ENCODE results near the gene MSTO1. TPM values are rescaled to one million over a fixed set of nuclear protein-coding genes. Genes with fewer than 3 reads are reported as not detected.

MSTO1 gene
- total and polyA plus RNA-seq, 2 of the 4 experiments (the other 2 are of a cell fraction) = 21.7 to 38.3 TPM

DNA sequence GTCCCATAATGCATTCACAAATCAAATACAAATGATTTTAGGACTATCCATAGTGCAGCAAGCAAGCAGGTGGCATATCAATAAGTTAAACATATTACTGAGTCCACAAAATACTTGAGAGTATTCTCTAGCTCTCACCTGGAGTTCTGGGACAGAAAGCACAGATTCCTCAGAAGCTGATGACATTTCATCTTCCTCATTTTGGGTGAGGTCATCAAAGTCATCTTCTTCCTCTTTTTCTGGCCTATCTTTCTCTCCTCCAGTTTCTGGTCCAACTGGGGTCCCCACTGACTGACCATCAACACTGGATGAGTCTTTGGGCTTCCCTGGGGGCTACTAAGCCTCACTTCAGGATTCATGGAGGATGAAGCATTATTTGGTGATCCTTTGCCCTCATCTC lies 39.7 kb downstream of the MSTO1 start:
- Histone ChIP-seq H3K4ac (ENCODE audit: low read depth, low read length) (no peak overlapping the region), H2BK120ac (ENCODE audit: low read depth, low read length) (no peak overlapping the region), H3K4me2 (ENCODE audit: low read depth, low read length) (no peak overlapping the region), H2AFZ (replicated peaks; ENCODE audit: low read length, poor library complexity) (no peak overlapping the region), H3K9me1 (ENCODE audit: insufficient read depth, low read length) (0 out of 2 replicates have a peak, but pooled peaks cover 4% of the 10 kb centered on the region), H3K56ac (ENCODE audit: extremely low read depth, insufficient read depth, low read length) (no peak overlapping the region), H3K27ac (ENCODE audit: insufficient read depth, low read length) (no peak overlapping the region), H2BK20ac (ENCODE audit: low read depth, low read length) (no peak overlapping the region), H4K8ac (ENCODE audit: low read depth in 2 of 2, low read length in 2 of 2) (no peak overlapping the region), H3K14ac (replicated peaks; ENCODE audit: low read depth, low read length) (no peak overlapping the region), H3K79me1 (ENCODE audit: low read depth in 1 of 2, low read length in 2 of 2) (peaks cover 0 to 19% of the 10 kb centered on the region in 2 experiments), H3K18ac (ENCODE audit: low read depth, low read length) (no peak overlapping the region), H2BK15ac (ENCODE audit: low read depth, low read length) (no peak overlapping the region), H2AK5ac (ENCODE audit: low read depth, low read length) (no peak overlapping the region), H4K20me1 (ENCODE audit: insufficient read depth, low read length) (no peaks in the 10 kb centered on the region), H3K9ac (ENCODE audit: low read depth, low read length) (no peak overlapping the region), H2BK5ac (ENCODE audit: low read depth, low read length, poor library complexity, severe bottlenecking) (no peak overlapping the region), H3K9me3 (ENCODE audit: control insufficient read depth, insufficient read depth, low read length) (peaks cover 4% of the 10 kb centered on the region; the same call in 1 of the 2 replicates), H3K27me3 (ENCODE audit: control insufficient read depth, insufficient read depth, low read length) (no peaks in the 10 kb centered on the region), H2AK9ac (replicated peaks; ENCODE audit: low read depth, low read length, poor library complexity) (no peak overlapping the region), H3K4me1 (ENCODE audit: control insufficient read depth, insufficient read depth, low read length) (peaks cover 8% of the 10 kb centered on the region), H3K36me3 (ENCODE audit: control insufficient read depth, insufficient read depth, low read length) (no peaks in the 10 kb centered on the region), H4K91ac (ENCODE audit: insufficient read depth, low read depth, low read length) (no peak overlapping the region), H4K5ac (ENCODE audit: low read depth, low read length) (no peak overlapping the region), H3K23ac (ENCODE audit: low read depth, low read length) (no peak overlapping the region), H3K4me3 (ENCODE audit: insufficient read depth, low read depth, low read length) (no peak overlapping the region)
- ChIA-PET POLR2A (ENCODE audit: unreplicated experiment) (no interaction called here), CTCF (no interaction called here)
- no TSS peak for BruUV-seq (replicated peaks)
- DNase-seq (no peak), ATAC-seq (ENCODE audit: low read depth) (no peak)
- in situ Hi-C loops (cut with MboI; ENCODE audit: low sequenced_read_pairs) = no loop called here
- intact Hi-C loops (cut with micrococcal nuclease) = loop anchor here (5.0 kb wide), 2 partner anchors 42 to 327 kb away; partner anchors contain the start of gene RUSC1
- dilution Hi-C loops (cut with HindIII; ENCODE audit: low sequenced_read_pairs, unreplicated experiment) = no loop called here
- TF ChIP-seq SMC3 (IDR thresholded peaks at IDR 0.05; ENCODE audit: low read depth, low read length) (no peak), BHLHE40 (IDR thresholded peaks at IDR 0.05; ENCODE audit: low read depth, low read length) (no peak), MAZ (IDR thresholded peaks at IDR 0.05; ENCODE audit: borderline replicate concordance, low read depth, low read length) (no peak), CHD1 (IDR thresholded peaks at IDR 0.05; ENCODE audit: low read depth, low read length) (no peak), POLR2A (IDR thresholded peaks at IDR 0.05; ENCODE audit: low read depth, low read length) (no peak), MAFK (IDR thresholded peaks at IDR 0.05; ENCODE audit: low read depth, low read length) (no peak), RAD21 (IDR thresholded peaks at IDR 0.05; ENCODE audit: low read length) (no peak), FOS (IDR thresholded peaks at IDR 0.05; ENCODE audit: low read depth, low read length) (no peak), CEBPB (IDR thresholded peaks at IDR 0.05; ENCODE audit: low read depth, low read length) (no peak), MXI1 (IDR thresholded peaks at IDR 0.05; ENCODE audit: borderline replicate concordance, low read depth, low read length) (no peak), NFE2L2 (IDR thresholded peaks at IDR 0.05; ENCODE audit: low read depth, low read length) (no peak), RCOR1 (IDR thresholded peaks at IDR 0.05; ENCODE audit: insufficient replicate concordance, low read length) (no peak)
- TF ChIP-seq, protein P1, sequence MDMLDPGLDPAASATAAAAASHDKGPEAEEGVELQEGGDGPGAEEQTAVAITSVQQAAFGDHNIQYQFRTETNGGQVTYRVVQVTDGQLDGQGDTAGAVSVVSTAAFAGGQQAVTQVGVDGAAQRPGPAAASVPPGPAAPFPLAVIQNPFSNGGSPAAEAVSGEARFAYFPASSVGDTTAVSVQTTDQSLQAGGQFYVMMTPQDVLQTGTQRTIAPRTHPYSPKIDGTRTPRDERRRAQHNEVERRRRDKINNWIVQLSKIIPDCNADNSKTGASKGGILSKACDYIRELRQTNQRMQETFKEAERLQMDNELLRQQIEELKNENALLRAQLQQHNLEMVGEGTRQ (IDR thresholded peaks at IDR 0.05; ENCODE audit: low read depth, low read length) = no peak
- TF ChIP-seq, protein P2, sequence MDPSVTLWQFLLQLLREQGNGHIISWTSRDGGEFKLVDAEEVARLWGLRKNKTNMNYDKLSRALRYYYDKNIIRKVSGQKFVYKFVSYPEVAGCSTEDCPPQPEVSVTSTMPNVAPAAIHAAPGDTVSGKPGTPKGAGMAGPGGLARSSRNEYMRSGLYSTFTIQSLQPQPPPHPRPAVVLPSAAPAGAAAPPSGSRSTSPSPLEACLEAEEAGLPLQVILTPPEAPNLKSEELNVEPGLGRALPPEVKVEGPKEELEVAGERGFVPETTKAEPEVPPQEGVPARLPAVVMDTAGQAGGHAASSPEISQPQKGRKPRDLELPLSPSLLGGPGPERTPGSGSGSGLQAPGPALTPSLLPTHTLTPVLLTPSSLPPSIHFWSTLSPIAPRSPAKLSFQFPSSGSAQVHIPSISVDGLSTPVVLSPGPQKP (IDR thresholded peaks at IDR 0.05; ENCODE audit: borderline replicate concordance, low read depth, low read length) = no peak
- TF ChIP-seq, protein P3, sequence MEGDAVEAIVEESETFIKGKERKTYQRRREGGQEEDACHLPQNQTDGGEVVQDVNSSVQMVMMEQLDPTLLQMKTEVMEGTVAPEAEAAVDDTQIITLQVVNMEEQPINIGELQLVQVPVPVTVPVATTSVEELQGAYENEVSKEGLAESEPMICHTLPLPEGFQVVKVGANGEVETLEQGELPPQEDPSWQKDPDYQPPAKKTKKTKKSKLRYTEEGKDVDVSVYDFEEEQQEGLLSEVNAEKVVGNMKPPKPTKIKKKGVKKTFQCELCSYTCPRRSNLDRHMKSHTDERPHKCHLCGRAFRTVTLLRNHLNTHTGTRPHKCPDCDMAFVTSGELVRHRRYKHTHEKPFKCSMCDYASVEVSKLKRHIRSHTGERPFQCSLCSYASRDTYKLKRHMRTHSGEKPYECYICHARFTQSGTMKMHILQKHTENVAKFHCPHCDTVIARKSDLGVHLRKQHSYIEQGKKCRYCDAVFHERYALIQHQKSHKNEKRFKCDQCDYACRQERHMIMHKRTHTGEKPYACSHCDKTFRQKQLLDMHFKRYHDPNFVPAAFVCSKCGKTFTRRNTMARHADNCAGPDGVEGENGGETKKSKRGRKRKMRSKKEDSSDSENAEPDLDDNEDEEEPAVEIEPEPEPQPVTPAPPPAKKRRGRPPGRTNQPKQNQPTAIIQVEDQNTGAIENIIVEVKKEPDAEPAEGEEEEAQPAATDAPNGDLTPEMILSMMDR (conservative IDR thresholded peaks at IDR 0.05; ENCODE audit: low read depth, low read length) = no peak

All from IMR-90 (cell line).